Mesodermal cell (in vitro differentiated cells): Measurements from ENCODE around the gene MTTP.

Experiments
- H3K27ac ChIP-seq: 2 replicates; pipeline ENCODE4 v1.7.0; 2013; ENCODE audit warnings: mild to moderate bottlenecking, low read depth, low read length, moderate library complexity; ENCODE audit not compliant: severe bottlenecking
- H3K36me3 ChIP-seq: 2 replicates; pipeline ENCODE4 v1.7.1; 2013; ENCODE audit warnings: mild to moderate bottlenecking, low read length, moderate library complexity; ENCODE audit not compliant: control insufficient read depth, insufficient read depth
- H3K4me1 ChIP-seq: one replicate; pipeline ENCODE4 v1.7.1; 2013; ENCODE audit warnings: mild to moderate bottlenecking, low read length; ENCODE audit not compliant: insufficient read depth, control insufficient read depth, poor library complexity, severe bottlenecking
- H3K4me3 ChIP-seq: 2 replicates; pipeline ENCODE4 v1.7.0; 2013; ENCODE audit warnings: low read length, control low read depth, mild to moderate bottlenecking; ENCODE audit not compliant: insufficient read depth, poor library complexity, severe bottlenecking; ENCODE audit errors: extremely low read depth
- H3K9me3 ChIP-seq: 2 replicates; pipeline ENCODE4 v1.7.1; 2013; ENCODE audit warnings: mild to moderate bottlenecking, low read length, moderate library complexity; ENCODE audit not compliant: control insufficient read depth
- WGBS, 2 experiments: methylation state at CpG; one replicate each; pipeline ENCODE4 v1.1.5; 2013; ENCODE audit warnings: missing lambda C conversion rate in 2 of 2; ENCODE audit not compliant: insufficient coverage in 2 of 2; 5-methylcytosine and 5-hydroxymethylcytosine counted together

The MTTP gene

DNA sequence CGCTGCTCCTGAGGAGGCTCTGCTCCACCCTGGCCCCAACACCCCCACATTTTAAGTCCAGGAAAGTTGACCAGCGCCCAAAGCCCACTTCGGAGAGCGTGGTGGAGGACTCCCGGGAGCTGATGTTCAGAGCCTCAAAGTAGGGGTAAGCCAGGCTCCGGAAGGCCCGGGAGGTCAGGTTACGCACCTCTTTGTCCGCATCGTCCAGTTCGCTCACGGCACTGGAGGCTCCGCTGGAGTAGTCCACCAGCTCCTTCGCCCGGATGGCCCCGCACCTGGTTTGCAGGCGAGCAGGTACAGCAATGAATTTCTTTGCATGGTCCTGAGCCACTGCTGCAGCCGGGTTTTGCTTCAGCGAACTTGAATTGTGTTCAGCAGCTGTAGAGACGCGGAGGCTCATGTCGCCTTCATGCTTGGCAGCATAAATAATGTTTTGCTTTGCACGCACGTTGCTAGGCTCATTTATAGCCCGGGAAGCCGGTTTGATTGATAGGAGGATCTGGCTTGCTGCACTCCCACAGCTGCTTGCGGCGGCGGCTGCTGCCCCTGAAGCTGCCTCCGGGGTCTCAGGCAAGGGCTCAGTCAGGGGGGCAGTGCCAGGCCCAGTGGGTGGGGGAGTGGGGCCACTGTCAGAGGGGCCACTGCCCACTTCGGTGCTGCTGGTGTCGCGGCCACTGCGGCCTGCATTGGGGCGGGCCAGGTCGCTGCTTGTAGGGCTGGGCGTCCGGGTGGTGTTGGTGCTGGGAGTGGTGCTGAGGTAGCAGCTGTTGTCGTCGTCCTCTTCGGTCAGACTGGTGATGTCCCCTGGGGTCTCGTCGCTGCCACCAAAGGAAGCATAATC lies 78.2 kb downstream of the MTTP start:
- Histone ChIP-seq H3K27ac (no peak overlapping the region), H3K36me3 (no peaks in the 10 kb centered on the region), H3K4me1 (no peaks in the 10 kb centered on the region), H3K9me3 (no peaks in the 10 kb centered on the region), H3K4me3 (no peak overlapping the region)
- 95 to 96% methylated on average over 40 to 41 of the region's 43 CpGs for WGBS, 2 experiments

- no peak overlapping the region for H3K27ac ChIP-seq
- H3K4me3 ChIP-seq, result no peak overlapping the region
- no peaks in the 10 kb centered on the region for H3K9me3 ChIP-seq
- WGBS, 2 experiments, result 86 to 95% methylated on average over 9 of the region's 9 CpGs
- no peaks in the 10 kb centered on the region for H3K4me1 ChIP-seq
- H3K36me3 ChIP-seq, result no peaks in the 10 kb centered on the region
Measured at GRCh38 chr4:99653916-99654315, 79.3 kb downstream of the MTTP start.

DNA sequence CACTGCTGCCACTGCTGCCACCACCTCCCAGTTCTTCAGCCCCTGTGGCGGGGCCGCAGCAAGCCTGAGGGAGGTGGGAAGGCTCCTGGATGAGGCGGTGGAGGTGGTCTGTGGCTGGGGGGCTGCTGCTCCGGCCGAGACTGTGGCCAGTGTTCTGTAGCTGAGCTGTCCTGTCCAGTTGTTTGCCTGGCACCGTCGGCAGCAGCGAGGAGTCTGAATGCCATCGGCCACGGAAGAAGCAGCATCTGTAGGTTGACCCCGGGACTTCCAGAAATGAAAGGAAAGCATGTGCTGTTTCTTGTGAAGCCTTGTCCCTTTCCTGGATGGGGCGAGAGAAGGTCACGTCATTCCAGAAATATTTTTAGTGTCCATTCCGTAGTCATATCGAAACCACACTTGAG lies 79.7 kb downstream of the MTTP start:
- no peak overlapping the region for H3K4me3 ChIP-seq
- no peak overlapping the region for H3K27ac ChIP-seq
- no peaks in the 10 kb centered on the region for H3K9me3 ChIP-seq
- no peaks in the 10 kb centered on the region for H3K36me3 ChIP-seq
- H3K4me1 ChIP-seq, result no peaks in the 10 kb centered on the region
- WGBS, 2 experiments, result 91 to 97% methylated on average over 10 to 13 of the region's 15 CpGs

GRCh38 chr4:99655308-99656081 lies 80.9 kb downstream of the MTTP start:
- H3K36me3 ChIP-seq, result no peaks in the 10 kb centered on the region
- WGBS, 2 experiments, result 86 to 87% methylated on average over 4 of the region's 9 CpGs
- no peak overlapping the region for H3K27ac ChIP-seq
- no peaks in the 10 kb centered on the region for H3K9me3 ChIP-seq
- H3K4me1 ChIP-seq, result no peaks in the 10 kb centered on the region
- no peak overlapping the region for H3K4me3 ChIP-seq

GRCh38 chr4:99657798-99658197 lies 83.2 kb downstream of the MTTP start, which contains the start of gene C4orf54:
TSS of gene C4orf54 (minus strand) at chr4:99657828. CDS start at chr4:99654648, 3,180 bp downstream.
- H3K9me3 ChIP-seq, result no peaks in the 10 kb centered on the region
- no peaks in the 10 kb centered on the region for H3K4me1 ChIP-seq
- H3K36me3 ChIP-seq, result no peaks in the 10 kb centered on the region
- no peak within 1 kb of the TSS for H3K4me3 ChIP-seq
- no CpG with 5 or more reads among the region's 1 CpG for WGBS, 2 experiments
- no peak within 1 kb of the TSS for H3K27ac ChIP-seq

GRCh38 chr4:99658666-99659065 lies 84.0 kb downstream of the MTTP start:
- Histone ChIP-seq H3K27ac (no peak overlapping the region), H3K36me3 (no peaks in the 10 kb centered on the region), H3K4me3 (no peak overlapping the region), H3K9me3 (no peaks in the 10 kb centered on the region), H3K4me1 (no peaks in the 10 kb centered on the region)
- 92 to 100% methylated on average over 2 to 3 of the region's 4 CpGs for WGBS, 2 experiments

DNA sequence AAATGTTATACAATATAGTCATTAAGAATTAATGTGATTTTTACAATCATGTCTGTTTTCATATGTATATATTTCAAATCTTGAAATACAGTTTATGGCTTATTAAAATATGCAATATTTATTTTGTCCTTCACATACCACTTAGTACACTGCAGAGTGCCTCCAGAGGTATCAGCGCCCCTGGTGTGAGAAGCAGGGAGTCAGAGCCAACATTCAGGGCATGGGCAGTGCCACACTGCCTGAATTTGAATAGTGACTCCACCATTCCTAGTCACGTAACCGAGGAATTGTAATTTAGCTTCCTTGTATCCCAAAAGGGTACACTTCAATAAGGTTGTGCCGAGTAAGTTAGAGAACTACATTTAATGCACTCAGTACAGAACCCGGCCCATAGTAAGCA lies 87.3 kb downstream of the MTTP start:
- H3K4me1 ChIP-seq, result no peaks in the 10 kb centered on the region
- H3K27ac ChIP-seq, result no peak overlapping the region
- no peak overlapping the region for H3K4me3 ChIP-seq
- no peaks in the 10 kb centered on the region for H3K9me3 ChIP-seq
- 93 to 96% methylated on average over 2 to 3 of the region's 5 CpGs for WGBS, 2 experiments
- H3K36me3 ChIP-seq, result no peaks in the 10 kb centered on the region

- no peaks in the 10 kb centered on the region for H3K4me1 ChIP-seq
- H3K4me3 ChIP-seq, result no peak overlapping the region
- no peaks in the 10 kb centered on the region for H3K9me3 ChIP-seq
- peak overlapping the region; percentile 51 for H3K27ac ChIP-seq
- no peaks in the 10 kb centered on the region for H3K36me3 ChIP-seq
Measured at GRCh38 chr4:99664716-99665115, 90.1 kb downstream of the MTTP start.

GRCh38 chr4:99665983-99666382 lies 91.4 kb downstream of the MTTP start:
- Histone ChIP-seq H3K27ac (no peak overlapping the region), H3K36me3 (no peaks in the 10 kb centered on the region)

GRCh38 chr4:99668472-99668871 lies 93.8 kb downstream of the MTTP start:
- Histone ChIP-seq H3K4me3 (no peak overlapping the region), H3K9me3 (peaks cover 13% of the 10 kb centered on the region), H3K4me1 (no peaks in the 10 kb centered on the region), H3K36me3 (no peaks in the 10 kb centered on the region), H3K27ac (no peak overlapping the region)
- 100% methylated on average over 1 of the region's 1 CpG for WGBS, 2 experiments

More at GRCh38 chr4:99665983-99666382, 91.4 kb downstream of the MTTP start:
- Histone ChIP-seq H3K4me1 (no peaks in the 10 kb centered on the region), H3K9me3 (no peaks in the 10 kb centered on the region), H3K4me3 (no peak overlapping the region)
- WGBS, 2 experiments, result no CpG with 5 or more reads among the region's 1 CpG

DNA sequence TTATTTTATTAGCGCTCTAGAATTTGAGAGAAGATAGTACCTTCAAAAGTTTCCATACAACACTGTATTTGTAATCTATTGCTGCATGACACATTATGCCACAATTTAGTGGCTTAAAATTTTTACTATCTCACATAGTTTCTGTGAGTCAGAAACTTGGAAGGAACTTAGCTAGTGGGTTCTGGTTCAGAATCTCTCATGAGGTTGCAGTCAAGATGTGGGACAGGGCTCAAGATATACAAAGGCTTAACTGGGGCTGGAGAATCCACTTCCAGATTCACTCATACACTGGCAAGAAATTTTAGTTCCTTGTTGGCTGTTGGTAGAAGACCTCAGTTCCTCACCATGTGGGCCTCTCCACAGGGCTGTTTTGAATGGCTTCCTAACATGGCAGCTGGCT lies 94.5 kb downstream of the MTTP start:
- H3K9me3 ChIP-seq, result peaks cover 13% of the 10 kb centered on the region
- WGBS, 2 experiments, result no CpG with 5 or more reads among the region's 1 CpG
- no peaks in the 10 kb centered on the region for H3K4me1 ChIP-seq
- H3K27ac ChIP-seq, result no peak overlapping the region
- no peaks in the 10 kb centered on the region for H3K36me3 ChIP-seq
- no peak overlapping the region for H3K4me3 ChIP-seq
